OCI-LY3 (cell line): ENCODE data around the gene LRRC38.

Experiments
- EZH2phosphoT487 ChIP-seq: fragments of 200-600 bp; shearing (Covaris generic); IDR thresholded peaks from 2 replicates; pipeline ENCODE4 v1.6.1; 2018; ENCODE audit warnings: antibody characterized with exemption, mixed run types, low read depth
- TF ChIP-seq, protein P1 (sequence below): fragments of 200-600, 300-600 bp; sonication (generic); IDR thresholded peaks from 2 replicates; pipeline ENCODE4 v1.5.1; 2014; ENCODE audit warnings: antibody characterized with exemption, low read length, low read depth

DNA sequence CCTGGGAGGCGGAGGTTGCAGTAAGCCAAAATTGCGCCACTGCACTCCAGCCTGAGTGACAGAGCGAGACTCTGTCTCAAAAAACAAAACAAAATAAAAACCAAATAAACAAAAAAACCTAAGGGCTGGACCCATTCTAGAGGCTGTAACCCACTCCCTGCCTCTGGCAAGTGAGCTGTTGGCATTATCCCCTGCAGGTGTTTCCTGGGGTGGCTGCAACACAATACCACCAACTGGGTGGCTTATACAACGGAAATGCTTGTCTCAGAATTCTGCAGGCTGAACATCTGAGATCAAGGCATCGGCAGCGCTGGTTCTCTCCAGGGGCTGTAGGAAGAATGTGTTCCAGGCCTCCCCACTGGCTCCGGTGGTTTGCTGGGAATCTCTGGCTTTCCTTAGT is 15.2 kb downstream of the LRRC38 start:
- TF ChIP-seq, protein P1, sequence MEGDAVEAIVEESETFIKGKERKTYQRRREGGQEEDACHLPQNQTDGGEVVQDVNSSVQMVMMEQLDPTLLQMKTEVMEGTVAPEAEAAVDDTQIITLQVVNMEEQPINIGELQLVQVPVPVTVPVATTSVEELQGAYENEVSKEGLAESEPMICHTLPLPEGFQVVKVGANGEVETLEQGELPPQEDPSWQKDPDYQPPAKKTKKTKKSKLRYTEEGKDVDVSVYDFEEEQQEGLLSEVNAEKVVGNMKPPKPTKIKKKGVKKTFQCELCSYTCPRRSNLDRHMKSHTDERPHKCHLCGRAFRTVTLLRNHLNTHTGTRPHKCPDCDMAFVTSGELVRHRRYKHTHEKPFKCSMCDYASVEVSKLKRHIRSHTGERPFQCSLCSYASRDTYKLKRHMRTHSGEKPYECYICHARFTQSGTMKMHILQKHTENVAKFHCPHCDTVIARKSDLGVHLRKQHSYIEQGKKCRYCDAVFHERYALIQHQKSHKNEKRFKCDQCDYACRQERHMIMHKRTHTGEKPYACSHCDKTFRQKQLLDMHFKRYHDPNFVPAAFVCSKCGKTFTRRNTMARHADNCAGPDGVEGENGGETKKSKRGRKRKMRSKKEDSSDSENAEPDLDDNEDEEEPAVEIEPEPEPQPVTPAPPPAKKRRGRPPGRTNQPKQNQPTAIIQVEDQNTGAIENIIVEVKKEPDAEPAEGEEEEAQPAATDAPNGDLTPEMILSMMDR, result no peak
- TF ChIP-seq EZH2phosphoT487, result no peak
